Measurements from ENCODE around the gene MYL4. TPM values are rescaled to one million over a fixed set of nuclear protein-coding genes. Genes with fewer than 3 reads are reported as not detected.
A peak's percentile ranks its signal among the peaks of the same experiment; 100 is the strongest.
"Not testable (repeated sequence)": the region's sequence is repeated elsewhere in the genome, so short reads cannot be mapped to it uniquely, and the experiment has no call there.

The MYL4 gene
- total RNA-seq, 1 experiment from 2014 or later = 1.6 TPM

GRCh38 chr17:47223460-47223859 is 14.3 kb downstream of the MYL4 start:
- CTCF ChIA-PET = no interaction called here

DNA sequence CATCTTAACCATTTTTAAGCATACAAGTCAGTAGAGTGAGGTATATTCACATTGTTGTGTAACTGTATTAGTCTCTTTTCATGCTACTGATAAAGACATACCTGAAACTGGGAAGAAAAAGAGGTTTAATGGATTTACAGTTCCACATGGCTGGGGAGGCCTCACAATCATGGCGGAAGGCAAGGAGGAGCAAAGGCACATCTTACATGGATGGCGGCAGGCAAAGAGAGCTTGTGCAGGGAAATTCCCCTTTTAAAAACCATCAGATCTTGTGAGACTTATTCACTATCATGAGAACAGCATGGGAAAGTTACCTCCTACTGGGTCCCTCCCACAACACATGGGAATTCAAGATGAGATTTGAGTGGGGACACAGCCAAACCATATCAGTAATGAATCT is 14.9 kb downstream of the MYL4 start:
- POLR2A ChIA-PET (ENCODE audit: unreplicated experiment); BruUV-seq (replicated peaks); H3K79me2 ChIP-seq (ENCODE audit: low read length); H3K9me3 ChIP-seq (ENCODE audit: low read length); H3K36me3 ChIP-seq (ENCODE audit: low read depth, low read length); H2AFZ ChIP-seq (ENCODE audit: low read length); H3F3A ChIP-seq (ENCODE audit: low read length, unreplicated experiment); H3K9me2 ChIP-seq (replicated peaks; ENCODE audit: low read length); H3K27me3 ChIP-seq (ENCODE audit: low read length); DNase-seq; H4K20me1 ChIP-seq (ENCODE audit: low read length); H3K4me2 ChIP-seq (ENCODE audit: low read length); H3K4me3 ChIP-seq (ENCODE audit: low read length); CTCF ChIA-PET; ATAC-seq; H3K9ac ChIP-seq (ENCODE audit: low read length); H3K27ac ChIP-seq (ENCODE audit: low read length): not testable (repeated sequence)
- intact Hi-C loops (cut with micrococcal nuclease) = loop anchor here (2.0 to 10.0 kb wide), 2 partner anchors 35 to 401 kb away; partner anchors contain the start of gene CDC27
- peaks cover 17% of the 10 kb centered on the region for H3K4me1 ChIP-seq (ENCODE audit: insufficient read depth, low read length)

More at GRCh38 chr17:47223460-47223859, 14.3 kb downstream of the MYL4 start:
- no peak for DNase-seq
- H3K27me3 ChIP-seq (ENCODE audit: low read length) = no peaks in the 10 kb centered on the region
- POLR2A ChIA-PET (ENCODE audit: unreplicated experiment) = no interaction called here
- BruUV-seq (replicated peaks) = no TSS peak
- ATAC-seq = no peak
- peaks cover 17% of the 10 kb centered on the region for H3K4me1 ChIP-seq (ENCODE audit: insufficient read depth, low read length)
- H2AFZ ChIP-seq (ENCODE audit: low read length) = no peak overlapping the region
- H3K36me3 ChIP-seq (ENCODE audit: low read depth, low read length) = no peaks in the 10 kb centered on the region
- H3K79me2 ChIP-seq (ENCODE audit: low read length) = no peaks in the 10 kb centered on the region
- TF ChIP-seq EZH2 (IDR thresholded peaks at IDR 0.05; ENCODE audit: low read length, unreplicated experiment) = no peak
- no peak for TF ChIP-seq EZH2phosphoT487 (IDR thresholded peaks at IDR 0.05; ENCODE audit: borderline replicate concordance, low read length)
- intact Hi-C loops (cut with micrococcal nuclease) = loop anchor here (10.0 kb wide), 1 partner anchor 401 kb away; no protein-coding TSS in a partner anchor
- H3K9me3 ChIP-seq (ENCODE audit: low read length) = no peaks in the 10 kb centered on the region
- H3F3A ChIP-seq (ENCODE audit: low read length, unreplicated experiment) = no peaks in the 10 kb centered on the region
- H3K27ac ChIP-seq (ENCODE audit: low read length) = no peak overlapping the region
- H3K9me2 ChIP-seq (replicated peaks; ENCODE audit: low read length) = no peaks in the 10 kb centered on the region
- H3K4me2 ChIP-seq (ENCODE audit: low read length) = no peak overlapping the region
- H4K20me1 ChIP-seq (ENCODE audit: low read length) = no peaks in the 10 kb centered on the region
- H3K4me3 ChIP-seq (ENCODE audit: low read length) = no peak overlapping the region
- no peak overlapping the region for H3K9ac ChIP-seq (ENCODE audit: low read length)

DNA sequence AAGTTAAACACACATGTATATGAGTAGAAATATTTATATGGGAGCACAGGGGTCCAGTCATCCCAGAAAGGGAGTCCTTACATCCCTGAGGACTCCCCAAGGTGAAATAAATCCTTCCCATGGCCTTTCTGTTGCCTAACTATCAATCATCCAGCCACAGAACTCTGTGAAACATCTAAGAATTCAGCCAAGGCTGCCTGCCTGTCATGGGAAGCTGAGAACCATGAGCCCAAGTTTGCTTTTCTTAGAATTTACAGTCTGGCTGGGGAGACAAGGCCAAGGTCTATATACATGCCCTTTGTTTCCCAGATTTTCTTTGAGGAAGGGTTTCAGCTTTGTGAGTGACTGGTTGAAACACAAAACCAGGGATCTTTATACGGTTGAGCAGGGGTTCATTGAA is 15.8 kb downstream of the MYL4 start:
- TF ChIP-seq EZH2 (IDR thresholded peaks at IDR 0.05; ENCODE audit: low read length, unreplicated experiment) (no peak), CTCF (conservative IDR thresholded peaks at IDR 0.05; ENCODE audit: low read depth, low read length) (no peak), EZH2phosphoT487 (IDR thresholded peaks at IDR 0.05; ENCODE audit: borderline replicate concordance, low read length) (no peak)
- no peaks in the 10 kb centered on the region for H3K9me2 ChIP-seq (replicated peaks; ENCODE audit: low read length)
- CTCF ChIA-PET = no interaction called here
- no peaks in the 10 kb centered on the region for H3K36me3 ChIP-seq (ENCODE audit: low read depth, low read length)
- no peak overlapping the region for H3K27ac ChIP-seq (ENCODE audit: low read length)
- ATAC-seq = peak; percentile 7
- POLR2A ChIA-PET (ENCODE audit: unreplicated experiment) = no interaction called here
- intact Hi-C loops (cut with micrococcal nuclease) = loop anchor here (2.0 to 10.0 kb wide), 2 partner anchors 36 to 400 kb away; partner anchors contain the start of gene CDC27
- no TSS peak for BruUV-seq (replicated peaks)
- H3K9ac ChIP-seq (ENCODE audit: low read length) = no peak overlapping the region
- no peaks in the 10 kb centered on the region for H3F3A ChIP-seq (ENCODE audit: low read length, unreplicated experiment)
- no peaks in the 10 kb centered on the region for H3K9me3 ChIP-seq (ENCODE audit: low read length)
- H3K79me2 ChIP-seq (ENCODE audit: low read length) = no peaks in the 10 kb centered on the region
- H3K4me3 ChIP-seq (ENCODE audit: low read length) = no peak overlapping the region
- no peaks in the 10 kb centered on the region for H4K20me1 ChIP-seq (ENCODE audit: low read length)
- H3K4me2 ChIP-seq (ENCODE audit: low read length) = peak overlapping the region; percentile 55
- peak; percentile 16 for DNase-seq
- no peak overlapping the region for H2AFZ ChIP-seq (ENCODE audit: low read length)
- peaks cover 23% of the 10 kb centered on the region for H3K4me1 ChIP-seq (ENCODE audit: insufficient read depth, low read length)
- no peaks in the 10 kb centered on the region for H3K27me3 ChIP-seq (ENCODE audit: low read length)

GRCh38 chr17:47225436-47225858 is 16.3 kb downstream of the MYL4 start:
- Histone ChIP-seq H3K9me2 (replicated peaks; ENCODE audit: low read length) (no peaks in the 10 kb centered on the region), H3K4me3 (ENCODE audit: low read length) (no peak overlapping the region; the same call in 1 of the 2 replicates), H3K4me1 (ENCODE audit: insufficient read depth, low read length) (peaks cover 27% of the 10 kb centered on the region), H3K36me3 (ENCODE audit: low read depth, low read length) (no peaks in the 10 kb centered on the region), H2AFZ (ENCODE audit: low read length) (no peak overlapping the region), H3K9ac (ENCODE audit: low read length) (no peak overlapping the region), H4K20me1 (ENCODE audit: low read length) (no peaks in the 10 kb centered on the region), H3K27me3 (ENCODE audit: low read length) (no peaks in the 10 kb centered on the region), H3K27ac (ENCODE audit: low read length) (peak overlapping the region; percentile 16), H3K79me2 (ENCODE audit: low read length) (no peaks in the 10 kb centered on the region), H3K9me3 (ENCODE audit: low read length) (no peaks in the 10 kb centered on the region), H3F3A (ENCODE audit: low read length, unreplicated experiment) (no peaks in the 10 kb centered on the region), H3K4me2 (ENCODE audit: low read length) (peak overlapping the region; percentile 55)
- ChIA-PET CTCF (no interaction called here), POLR2A (ENCODE audit: unreplicated experiment) (no interaction called here)
- TF ChIP-seq CTCF (conservative IDR thresholded peaks at IDR 0.05; ENCODE audit: low read depth, low read length) = no peak
- no peak for TF ChIP-seq EZH2phosphoT487 (IDR thresholded peaks at IDR 0.05; ENCODE audit: borderline replicate concordance, low read length)
- no peak for TF ChIP-seq EZH2 (IDR thresholded peaks at IDR 0.05; ENCODE audit: low read length, unreplicated experiment)
- intact Hi-C loops (cut with micrococcal nuclease) = loop anchor here (2.0 to 10.0 kb wide), 2 partner anchors 37 to 399 kb away; partner anchors contain the start of gene CDC27
- BruUV-seq (replicated peaks) = no TSS peak
- ATAC-seq (peak; percentile 76), DNase-seq (peak; percentile 99)

Measured in PC-3 (cell line).